Measurements from ENCODE around the gene PRM3. TPM values are rescaled to one million over a fixed set of nuclear protein-coding genes. Genes with fewer than 3 reads are reported as not detected.
A peak's percentile ranks its signal among the peaks of the same experiment; 100 is the strongest.
"Not testable (repeated sequence)": the region's sequence is repeated elsewhere in the genome, so short reads cannot be mapped to it uniquely, and the experiment has no call there.

PRM3 gene
- total RNA-seq, 1 experiment from 2014 or later = not detected

DNA sequence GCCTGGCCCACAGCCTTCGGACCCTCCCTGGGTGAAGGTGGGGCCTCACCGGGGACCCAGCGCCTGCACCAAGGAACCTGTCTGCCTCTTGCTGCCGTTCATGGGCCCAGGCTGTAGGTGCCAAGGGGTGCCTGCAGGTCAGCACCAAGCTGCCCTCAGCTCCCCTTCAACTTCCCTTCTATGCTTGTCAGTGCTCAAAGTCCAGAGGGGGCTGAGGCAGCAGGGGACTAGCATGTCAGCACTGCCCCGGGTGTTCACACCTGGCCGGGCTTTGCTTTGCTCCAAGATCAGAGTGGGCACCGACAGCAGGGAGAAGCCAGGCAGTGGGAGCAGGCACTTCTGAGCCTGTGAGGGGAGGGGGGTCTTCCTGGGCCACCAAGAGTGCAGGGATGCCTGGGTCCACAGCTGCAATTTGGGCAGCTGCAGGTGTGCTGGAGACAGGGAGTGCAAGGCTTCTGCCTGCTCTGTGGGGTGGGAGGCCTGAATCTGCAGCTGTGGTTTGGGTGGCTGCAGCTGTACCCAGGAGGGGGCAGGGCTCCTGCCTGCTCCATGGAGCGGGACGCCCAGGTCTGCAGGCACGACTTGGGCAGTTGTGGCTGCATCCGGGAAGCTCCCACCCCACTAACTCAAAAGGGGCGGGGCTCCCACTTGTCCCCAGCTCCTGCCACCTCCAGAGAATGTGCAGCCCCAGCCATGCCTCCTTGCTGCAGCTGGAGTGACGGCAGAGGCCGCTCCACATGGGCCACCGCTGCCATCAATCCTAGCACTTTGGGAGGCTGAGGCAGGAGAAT is 35.3 kb upstream of the PRM3 start:
- no peaks in the 10 kb centered on the region for H3K9me3 ChIP-seq
- H3K36me3 ChIP-seq = no peaks in the 10 kb centered on the region
- no peak for DNase-seq
- H3K27me3 ChIP-seq = no peaks in the 10 kb centered on the region
- no peak overlapping the region for H3K4me3 ChIP-seq

DNA sequence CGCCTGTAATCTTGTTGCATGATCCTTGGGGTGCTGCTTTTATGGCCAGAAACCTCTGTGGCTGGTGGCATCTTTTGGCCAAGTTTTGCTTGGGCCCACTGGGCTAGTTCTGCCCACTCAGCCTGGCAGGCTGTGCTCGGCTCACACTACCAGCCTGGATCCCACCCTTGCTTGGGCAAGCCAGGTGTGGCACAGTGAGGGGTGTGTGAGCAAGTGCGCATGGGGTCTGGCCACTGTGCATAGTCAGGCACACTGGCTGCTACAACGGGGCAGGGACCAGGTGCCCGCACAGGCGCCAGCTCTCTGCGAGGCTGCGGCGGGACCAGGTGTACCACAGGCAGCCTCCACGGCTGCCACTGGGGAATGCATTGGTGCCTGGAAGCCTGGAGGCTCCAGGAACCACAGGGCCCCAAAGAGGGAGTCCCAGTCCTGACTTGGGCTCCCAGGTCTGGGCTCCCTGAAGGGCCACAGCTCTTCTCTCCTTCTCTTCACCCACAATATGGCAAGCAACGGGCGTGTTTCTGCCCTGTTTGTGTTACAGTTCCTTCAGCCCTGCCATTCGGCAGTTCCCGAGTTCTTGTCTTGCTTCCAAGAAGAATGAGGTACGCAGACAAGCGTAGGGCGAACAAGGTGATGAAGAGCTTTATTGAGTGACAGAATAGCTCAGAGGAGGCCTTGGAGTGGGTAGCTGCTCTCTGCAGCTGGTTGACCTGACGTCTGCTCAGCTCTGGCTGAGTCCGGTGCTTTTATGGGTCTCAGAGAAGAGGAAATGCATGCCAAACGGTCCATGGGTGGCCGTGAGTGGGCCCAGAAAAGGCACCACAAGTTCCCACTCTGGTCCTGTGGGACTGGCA is 34.4 kb upstream of the PRM3 start:
- Histone ChIP-seq H3K9me3 (no peaks in the 10 kb centered on the region), H3K27me3 (no peaks in the 10 kb centered on the region), H3K36me3 (no peaks in the 10 kb centered on the region), H3K4me3 (no peak overlapping the region)
- DNase-seq = no peak

DNA sequence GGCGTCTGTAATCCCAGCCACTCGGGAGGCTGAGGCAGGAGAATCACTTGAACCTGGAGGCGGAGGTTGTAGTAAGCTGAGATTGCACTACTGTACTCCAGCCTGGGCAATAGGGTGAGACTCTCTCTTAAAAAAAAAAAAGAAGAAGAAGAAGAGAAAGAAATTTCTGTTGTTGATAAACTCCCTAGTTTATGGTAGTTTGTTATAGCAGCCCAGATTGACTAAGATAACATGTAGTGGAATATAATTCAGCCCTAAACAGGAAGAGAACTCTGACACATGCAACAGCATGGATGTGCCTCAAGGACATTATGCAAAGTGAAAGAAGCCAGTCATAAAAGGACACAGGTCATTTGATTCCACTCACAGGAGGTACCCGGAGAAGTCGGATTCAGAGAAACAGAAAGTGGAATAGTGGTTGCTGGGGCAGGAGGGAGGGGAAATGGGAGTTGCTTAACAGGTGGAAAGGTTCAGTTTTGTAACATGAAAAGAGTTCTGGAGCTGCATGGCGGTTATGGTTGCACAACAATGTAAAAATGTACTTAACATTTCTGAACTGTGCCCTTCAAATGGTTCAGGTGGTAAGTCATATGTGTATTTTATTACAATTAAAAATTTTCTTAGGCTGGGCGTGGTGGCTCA is 33.7 kb upstream of the PRM3 start:
- no peaks in the 10 kb centered on the region for H3K27me3 ChIP-seq
- no peak for DNase-seq

DNA sequence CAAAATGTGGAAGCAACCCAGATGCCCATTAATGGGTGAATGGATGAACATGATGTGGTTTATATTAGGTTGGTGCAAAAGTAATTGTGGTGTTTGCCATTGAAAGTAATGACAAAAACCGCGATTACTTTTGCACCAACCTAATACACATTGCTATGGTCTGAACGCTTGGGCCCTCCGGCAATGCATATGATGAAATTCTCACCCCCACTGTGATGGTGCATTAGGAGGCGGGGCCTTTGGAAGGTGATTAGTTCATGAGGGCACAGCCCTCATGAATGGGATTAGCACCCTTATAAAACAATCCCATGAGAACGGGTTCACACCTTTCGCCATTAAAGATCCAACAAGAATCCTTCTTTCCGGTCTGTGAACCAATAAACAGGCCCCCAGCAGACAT is 33.0 kb upstream of the PRM3 start:
- Histone ChIP-seq H3K36me3 (no peaks in the 10 kb centered on the region), H3K9me3 (no peaks in the 10 kb centered on the region), H3K27me3 (no peaks in the 10 kb centered on the region), H3K4me3 (no peak overlapping the region)
- DNase-seq = no peak

More for the DNA sequence above, 33.7 kb upstream of the PRM3 start:
- Histone ChIP-seq H3K36me3 (no peaks in the 10 kb centered on the region), H3K4me3 (no peak overlapping the region), H3K9me3 (no peaks in the 10 kb centered on the region)

DNA sequence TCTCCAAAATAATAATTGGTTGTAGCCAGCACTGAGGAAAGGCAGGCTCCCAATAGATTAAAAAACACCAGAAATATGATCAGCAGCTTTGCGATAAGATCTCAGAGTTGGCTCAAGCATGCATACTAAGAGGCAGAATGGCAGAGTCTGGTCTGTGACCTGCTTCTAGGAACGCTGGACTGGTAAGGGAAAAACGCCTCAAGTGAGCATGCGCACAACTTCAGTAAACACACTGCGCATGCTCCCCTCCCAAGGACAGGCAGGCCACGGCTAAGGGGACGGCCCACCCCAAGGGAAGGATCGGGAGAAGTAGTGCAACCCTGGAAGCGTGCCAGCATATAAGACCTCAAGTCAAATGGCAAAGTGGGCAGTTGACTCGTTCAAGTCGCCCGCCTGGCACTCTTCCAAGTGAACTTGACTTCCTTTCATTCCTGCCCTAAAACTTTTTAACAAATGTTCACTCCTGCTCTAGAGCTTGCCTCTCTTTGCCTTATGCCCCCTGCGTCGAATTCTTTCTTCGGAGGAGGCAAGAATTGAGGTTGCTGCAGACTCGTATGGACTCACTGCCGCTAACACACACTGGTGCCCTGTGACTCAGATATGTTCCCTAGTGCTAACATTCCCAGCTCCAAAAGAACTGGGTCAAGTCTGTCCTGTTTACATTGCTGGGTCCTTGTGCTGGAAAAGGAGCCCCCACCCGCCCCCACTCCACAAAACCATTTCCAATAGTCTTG is 30.1 kb upstream of the PRM3 start:
- Histone ChIP-seq H3K4me3 (no peak overlapping the region), H3K36me3 (no peaks in the 10 kb centered on the region), H3K27me3 (no peaks in the 10 kb centered on the region), H3K9me3 (no peaks in the 10 kb centered on the region)
- no peak for DNase-seq

DNA sequence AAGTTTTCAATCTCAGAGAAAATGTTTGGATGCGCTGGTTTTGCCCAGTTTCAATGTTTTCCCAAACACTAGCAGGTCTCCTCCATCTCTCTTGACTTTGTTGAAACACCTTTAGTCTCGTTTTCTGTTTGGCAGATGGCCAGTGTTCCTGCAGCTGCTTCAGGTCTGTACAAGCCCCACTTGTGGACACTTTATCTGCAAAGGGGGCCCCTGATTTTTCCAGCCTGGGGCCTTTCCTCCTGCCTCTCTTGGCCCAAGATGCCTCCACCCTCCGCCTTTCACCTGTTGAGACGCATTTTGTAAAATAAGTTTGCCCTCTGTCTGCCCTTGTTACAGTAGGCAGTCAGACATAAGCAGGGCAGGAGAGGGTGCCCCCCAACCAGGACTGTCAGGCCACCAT is 29.5 kb upstream of the PRM3 start:
- Histone ChIP-seq H3K36me3 (no peaks in the 10 kb centered on the region), H3K27me3 (no peaks in the 10 kb centered on the region), H3K9me3 (no peaks in the 10 kb centered on the region), H3K4me3 (no peak overlapping the region)
- no peak for DNase-seq

DNA sequence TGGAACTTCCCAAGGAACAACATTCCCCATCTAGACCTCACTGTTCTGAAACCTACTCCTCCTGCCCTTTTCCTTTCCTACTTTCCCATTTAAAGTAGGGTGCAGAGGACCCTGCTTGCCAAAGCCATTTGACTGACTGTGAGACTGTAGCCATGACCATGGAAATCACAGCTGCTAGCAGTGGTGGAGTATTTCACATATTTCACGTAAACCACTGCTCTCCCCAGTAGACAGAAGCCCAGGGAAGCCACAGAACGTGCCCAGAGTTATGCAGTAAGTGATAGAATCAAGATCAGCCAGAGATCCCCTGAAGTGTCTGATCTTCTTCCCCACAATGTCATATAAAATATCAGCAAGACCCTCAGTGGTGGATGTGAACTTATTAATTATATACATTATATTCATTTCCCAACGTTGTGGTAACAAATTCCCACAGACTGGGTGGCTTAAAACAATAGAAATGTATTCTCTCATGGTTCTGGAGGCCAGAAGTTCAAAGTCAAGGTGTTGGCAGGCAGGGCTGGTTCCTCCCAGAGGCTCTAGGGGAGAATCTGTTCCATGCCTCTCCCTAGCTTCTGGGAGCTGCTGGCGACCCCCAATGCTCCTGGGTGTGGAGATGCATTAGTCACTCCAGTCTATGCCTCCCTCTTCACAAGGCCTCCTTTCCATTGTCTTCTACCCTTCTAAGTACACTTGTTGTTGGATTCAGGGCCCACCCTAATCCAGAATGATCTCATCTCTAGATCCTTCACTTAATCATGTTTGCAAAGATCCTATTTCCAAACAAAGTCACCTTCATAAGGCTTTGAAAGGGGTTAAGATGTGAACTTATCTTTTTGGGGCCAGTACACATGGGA is 28.4 kb upstream of the PRM3 start:
- Histone ChIP-seq H3K27me3 (no peaks in the 10 kb centered on the region), H3K36me3 (no peaks in the 10 kb centered on the region), H3K4me3 (no peak overlapping the region), H3K9me3 (no peaks in the 10 kb centered on the region)
- DNase-seq = no peak

DNA sequence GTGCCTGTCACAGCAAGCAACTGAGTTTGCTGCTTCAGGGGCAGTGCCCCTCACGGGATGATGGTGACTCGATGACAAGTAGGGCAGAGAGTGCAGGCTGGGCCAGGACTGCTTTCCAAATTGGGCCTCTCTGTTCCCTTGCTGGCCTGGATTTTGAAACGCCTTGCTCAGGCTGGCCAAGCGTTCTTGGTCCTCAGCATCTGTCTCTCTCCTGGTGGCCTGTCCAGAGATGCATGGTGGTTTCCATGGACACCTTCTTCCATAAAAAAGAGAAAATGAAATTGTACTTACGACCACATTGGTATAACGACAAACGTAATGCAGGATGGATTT is 27.1 kb upstream of the PRM3 start:
- no peaks in the 10 kb centered on the region for H3K9me3 ChIP-seq
- no peak overlapping the region for H3K4me3 ChIP-seq
- no peaks in the 10 kb centered on the region for H3K27me3 ChIP-seq
- no peak for DNase-seq
- H3K36me3 ChIP-seq = no peaks in the 10 kb centered on the region

DNA sequence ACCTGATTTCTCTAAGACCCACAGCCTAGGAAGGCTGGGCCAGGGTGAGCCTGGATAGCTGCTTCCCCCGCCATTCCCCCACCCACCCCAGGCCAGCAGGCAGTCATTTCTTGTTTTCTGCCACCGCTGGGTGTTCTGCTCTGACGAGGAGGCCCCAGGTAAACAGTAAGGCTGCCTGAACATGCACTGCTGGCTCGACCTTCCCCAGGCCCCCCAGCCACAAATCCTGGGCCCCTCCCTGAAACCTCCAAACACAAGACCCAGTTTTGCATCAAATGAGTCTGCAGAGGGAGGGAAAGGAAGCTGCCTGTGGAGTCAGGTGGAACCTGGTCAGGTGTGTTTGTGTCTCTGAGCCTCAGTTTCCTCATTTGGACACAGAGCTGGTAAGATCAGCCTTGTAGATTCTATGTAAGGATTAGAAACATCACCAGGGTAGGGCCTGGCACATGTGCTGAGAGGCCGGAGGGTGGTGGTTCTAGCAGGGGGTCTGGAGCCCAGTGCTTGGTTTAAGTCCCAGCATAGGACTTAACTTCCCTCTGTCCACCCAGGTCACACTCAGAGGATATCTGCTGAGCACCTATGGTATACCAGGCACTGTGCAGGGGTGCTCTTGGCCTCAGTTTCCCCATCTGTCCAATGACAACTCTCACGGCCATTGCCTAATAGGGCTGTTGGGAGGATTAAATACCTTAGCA is 26.6 kb upstream of the PRM3 start:
- no peak for DNase-seq
- H3K27me3 ChIP-seq = no peaks in the 10 kb centered on the region
- no peak overlapping the region for H3K4me3 ChIP-seq
- H3K36me3 ChIP-seq = no peaks in the 10 kb centered on the region
- no peaks in the 10 kb centered on the region for H3K9me3 ChIP-seq

DNA sequence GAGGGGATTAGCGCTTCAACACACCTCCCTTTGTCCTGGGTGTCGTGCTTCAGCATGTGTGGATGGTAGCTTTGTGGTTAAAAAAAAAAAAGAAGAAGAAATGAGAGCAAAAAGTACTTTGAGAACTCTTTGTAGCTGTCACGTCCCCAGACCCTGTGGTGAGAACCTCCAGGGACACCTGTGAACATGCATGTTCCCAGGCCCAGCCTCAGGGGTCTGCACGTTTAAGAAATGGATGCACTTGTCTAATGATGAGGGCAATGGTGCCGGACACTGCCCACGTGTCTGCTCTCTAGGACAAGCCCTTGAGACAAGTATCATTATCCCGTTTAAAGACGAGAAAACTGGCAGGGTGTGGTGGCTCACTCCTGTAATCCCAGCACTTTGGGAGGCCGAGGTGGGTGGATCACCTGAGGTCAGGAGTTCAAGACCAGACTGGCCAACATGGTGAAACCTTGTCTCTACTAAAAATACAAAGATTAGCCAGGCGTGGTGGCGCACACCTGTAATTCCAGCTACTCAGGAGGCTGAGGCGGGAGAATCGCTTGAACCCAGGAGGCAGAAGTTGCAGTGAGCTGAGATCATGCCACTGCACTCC is 25.6 kb upstream of the PRM3 start:
- H3K4me3 ChIP-seq, H3K27me3 ChIP-seq, H3K9me3 ChIP-seq, DNase-seq, H3K36me3 ChIP-seq: not testable (repeated sequence)

DNA sequence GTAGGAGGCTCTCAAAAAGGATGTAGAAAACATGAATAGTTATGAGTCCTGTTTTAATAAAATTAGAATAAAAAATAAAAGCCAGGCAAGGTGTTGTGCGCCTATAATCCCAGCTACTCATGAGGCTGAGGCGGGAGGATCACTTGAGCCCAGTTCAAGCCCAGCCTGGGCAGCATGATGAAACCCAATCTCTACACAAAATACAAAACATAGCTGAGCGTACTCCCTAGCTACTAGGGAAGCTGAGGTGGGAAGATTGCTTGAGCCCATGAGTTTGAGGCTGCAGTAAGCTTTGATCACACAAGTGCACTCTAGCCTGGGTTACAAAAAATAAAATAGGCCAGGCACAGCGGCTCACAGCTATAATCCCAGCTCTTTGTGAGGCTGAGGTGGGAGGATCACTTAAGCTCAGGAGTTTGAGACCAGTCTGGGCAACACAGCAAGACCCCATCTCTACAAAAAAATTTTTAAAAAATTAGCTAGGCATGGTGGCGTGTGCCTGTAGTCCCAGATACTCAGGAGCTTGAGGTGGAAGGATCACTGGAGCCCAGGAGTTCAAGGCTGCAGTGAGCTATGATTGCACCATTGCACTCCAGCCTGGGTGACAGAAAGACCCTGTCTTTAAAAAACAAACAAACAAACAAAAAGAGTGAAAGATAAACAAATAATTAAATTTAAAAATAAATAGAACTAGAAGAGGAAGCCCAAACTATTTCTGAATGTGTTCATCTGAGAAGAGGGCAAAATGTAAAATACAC is 24.9 kb upstream of the PRM3 start:
- Histone ChIP-seq H3K36me3 (no peaks in the 10 kb centered on the region), H3K4me3 (no peak overlapping the region), H3K9me3 (no peaks in the 10 kb centered on the region), H3K27me3 (no peaks in the 10 kb centered on the region)
- no peak for DNase-seq

DNA sequence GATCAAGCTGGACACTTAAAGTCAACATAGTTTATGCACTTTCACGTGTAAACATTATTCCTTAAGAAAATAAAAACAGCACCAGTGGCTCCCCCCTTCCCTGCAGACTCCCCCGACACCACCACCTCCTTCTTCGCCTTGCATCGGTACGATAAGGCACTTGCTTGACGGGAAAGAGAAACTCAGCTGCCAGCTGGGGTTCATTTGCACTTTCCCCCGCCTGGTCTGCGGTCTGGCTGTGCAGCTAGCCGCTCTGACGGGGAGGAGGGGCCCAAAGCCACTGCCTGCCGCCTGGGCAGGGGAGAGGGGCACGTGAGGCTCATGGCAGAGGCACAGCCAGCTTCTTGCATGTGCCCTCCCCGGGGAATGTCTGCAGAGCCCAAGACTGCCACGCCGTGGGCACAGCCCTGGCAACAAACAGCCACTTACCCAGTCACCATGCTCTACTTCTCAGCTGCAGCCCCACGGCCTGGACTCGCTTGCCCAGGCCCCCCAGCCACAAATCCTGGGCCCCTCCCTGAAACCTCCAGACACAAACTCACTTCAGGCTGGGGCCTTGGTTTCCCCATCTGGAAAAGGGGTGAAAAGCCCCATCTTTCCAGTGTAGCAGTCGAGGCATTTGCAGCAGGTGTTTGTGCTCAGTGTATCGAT is 24.2 kb upstream of the PRM3 start:
- DNase-seq = peak; percentile 42
- no peaks in the 10 kb centered on the region for H3K27me3 ChIP-seq
- H3K36me3 ChIP-seq = no peaks in the 10 kb centered on the region
- no peak overlapping the region for H3K4me3 ChIP-seq
- no peaks in the 10 kb centered on the region for H3K9me3 ChIP-seq

DNA sequence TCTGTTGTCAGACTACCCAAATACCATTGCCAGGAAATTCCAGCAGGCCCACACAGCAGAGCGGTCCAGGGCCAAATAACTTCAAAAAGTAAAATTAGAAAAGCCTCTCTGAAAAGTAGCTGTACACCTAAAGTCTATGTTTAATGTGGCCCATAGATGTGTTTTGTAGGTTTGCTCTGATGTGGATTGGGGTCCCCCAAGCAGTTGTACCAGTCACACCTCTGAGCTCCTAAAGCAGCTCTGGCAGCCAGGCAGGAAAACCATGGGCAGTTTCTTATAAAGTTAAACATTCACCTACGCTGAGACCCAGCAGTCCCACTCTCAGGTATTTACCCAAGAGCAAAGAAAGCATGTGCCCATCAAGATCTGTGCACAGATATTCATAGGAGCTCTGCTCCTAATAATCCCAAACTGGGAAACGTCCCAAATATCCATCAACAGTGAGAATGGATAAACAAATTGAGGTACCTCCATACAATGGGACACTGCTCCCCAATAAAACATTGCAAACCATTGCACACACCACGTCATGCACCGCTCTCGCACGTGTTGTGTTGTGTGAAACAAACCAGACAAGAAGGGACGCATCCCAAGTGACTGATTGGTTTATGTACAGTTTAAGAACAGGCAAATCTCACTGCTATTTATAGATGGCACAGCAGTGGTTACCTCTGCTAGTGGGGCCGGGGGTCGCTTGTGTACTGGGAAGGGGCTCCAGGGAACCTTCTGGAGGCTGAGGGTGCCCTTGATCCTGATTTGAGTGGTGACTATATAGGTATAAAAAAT is 23.5 kb upstream of the PRM3 start:
- no peaks in the 10 kb centered on the region for H3K36me3 ChIP-seq
- no peak overlapping the region for H3K4me3 ChIP-seq
- no peak for DNase-seq
- H3K27me3 ChIP-seq = no peaks in the 10 kb centered on the region
- no peaks in the 10 kb centered on the region for H3K9me3 ChIP-seq

DNA sequence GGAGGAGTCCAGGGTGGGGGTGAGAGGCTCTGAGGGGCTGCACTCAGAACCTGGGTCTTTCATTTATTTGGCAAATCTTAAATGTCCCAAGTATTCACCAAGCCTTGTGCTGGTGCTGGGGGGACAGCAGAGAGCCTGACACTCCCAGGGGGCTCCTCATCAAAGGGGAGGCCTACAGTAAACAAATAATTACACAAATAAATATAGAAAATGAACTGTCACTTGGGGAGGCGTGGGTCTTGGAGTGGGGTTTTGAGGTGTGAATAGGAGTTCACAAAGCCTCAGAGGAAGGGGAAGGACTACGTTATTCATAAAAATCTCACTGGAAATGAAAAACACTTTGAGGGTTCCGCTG is 22.9 kb upstream of the PRM3 start:
- no peak for DNase-seq
- no peak overlapping the region for H3K4me3 ChIP-seq
- H3K36me3 ChIP-seq = no peaks in the 10 kb centered on the region
- no peaks in the 10 kb centered on the region for H3K9me3 ChIP-seq
- no peaks in the 10 kb centered on the region for H3K27me3 ChIP-seq
